Activated effector memory CD4-positive, alpha-beta T cell treated with anti-CD3 and anti-CD28 coated beads, Interleukin-2, amount 50 U/mL, for 16 hours (primary cell): ENCODE results near the gene TOM1L2.

Source experiments
- DNase-seq: peaks from one replicate; pipeline ENCODE4 v3.0.0-alpha.2; 2020

TOM1L2 gene

GRCh38 chr17:17831208-17832031 lies 140.8 kb downstream of the TOM1L2 start:
- no peak for DNase-seq

- no peak for DNase-seq
Observed at GRCh38 chr17:17830740-17831207, 141.4 kb downstream of the TOM1L2 start.

- DNase-seq: no peak
Observed at GRCh38 chr17:17830269-17830567, 142.0 kb downstream of the TOM1L2 start.

- DNase-seq: no peak
Observed at GRCh38 chr17:17827826-17828621, 144.2 kb downstream of the TOM1L2 start.

- no peak for DNase-seq
Observed at GRCh38 chr17:17826942-17827785, 145.0 kb downstream of the TOM1L2 start.

GRCh38 chr17:17826342-17826713 lies 145.9 kb downstream of the TOM1L2 start:
- DNase-seq: no peak

- DNase-seq: no peak
Observed at GRCh38 chr17:17824783-17825614, 147.2 kb downstream of the TOM1L2 start.

- peak; percentile 69 for DNase-seq
Observed at GRCh38 chr17:17824119-17824782, 147.9 kb downstream of the TOM1L2 start.

- DNase-seq: peak; percentile 92
Observed at GRCh38 chr17:17823433-17824118, 148.6 kb downstream of the TOM1L2 start.

- DNase-seq: no peak
Observed at GRCh38 chr17:17822616-17823015, 149.6 kb downstream of the TOM1L2 start.

- DNase-seq: no peak
Observed at GRCh38 chr17:17822189-17822588, 150.0 kb downstream of the TOM1L2 start.

- no peak for DNase-seq
Observed at GRCh38 chr17:17820463-17821158, 151.6 kb downstream of the TOM1L2 start.

- no peak for DNase-seq
Observed at GRCh38 chr17:17820046-17820445, 152.2 kb downstream of the TOM1L2 start.

GRCh38 chr17:17819561-17819995 lies 152.6 kb downstream of the TOM1L2 start:
- peak; percentile 87 for DNase-seq

GRCh38 chr17:17819111-17819510 lies 153.1 kb downstream of the TOM1L2 start:
- no peak for DNase-seq

GRCh38 chr17:17818088-17818526 lies 154.1 kb downstream of the TOM1L2 start:
- DNase-seq: no peak

GRCh38 chr17:17817552-17817947 lies 154.7 kb downstream of the TOM1L2 start:
- no peak for DNase-seq

- no peak for DNase-seq
Observed at GRCh38 chr17:17816831-17817551, 155.2 kb downstream of the TOM1L2 start.

- no peak for DNase-seq
Observed at GRCh38 chr17:17816240-17816814, 155.9 kb downstream of the TOM1L2 start.
